ENCODE data around the gene PTGER3.

GRCh38 chr1:70978623-70979022 lies 69.0 kb downstream of the PTGER3 start:
- TF ChIP-seq CTCF (IDR thresholded peaks at IDR 0.05) (no peak), POLR2A (IDR thresholded peaks at IDR 0.05) (no peak)
